HG03442 (cell line): ENCODE data around the gene PCDHA11.
"Not testable (repeated sequence)": the region's sequence is repeated elsewhere in the genome, so short reads cannot be mapped to it uniquely, and the experiment has no call there.

ENCODE experiments used
- ATAC-seq: cut with Tn5 transposase; IDR thresholded peaks from one replicate; pipeline ENCODE4 v1.9.1; 2021; ENCODE audit warnings: mild to moderate bottlenecking, moderate library complexity; ENCODE audit not compliant: unreplicated experiment

PCDHA11 gene

GRCh38 chr5:140848139-140849102 lies 20.3 kb upstream of the PCDHA11 start, which contains the start of gene PCDHA9:
TSS of gene PCDHA9 (plus strand) at chr5:140848382. CDS start at chr5:140848496, 114 bp downstream.
- ATAC-seq = not testable (repeated sequence)

GRCh38 chr5:140849831-140850634 lies 18.7 kb upstream of the PCDHA11 start:
- ATAC-seq = not testable (repeated sequence)

- no peak for ATAC-seq
Measured at GRCh38 chr5:140855772-140856674, 12.7 kb upstream of the PCDHA11 start, which contains the start of gene PCDHA10. TSS of gene PCDHA10 (plus strand) at chr5:140855897. CDS start at chr5:140856049, 152 bp downstream.

GRCh38 chr5:140857177-140857986 lies 11.4 kb upstream of the PCDHA11 start:
- ATAC-seq = no peak

GRCh38 chr5:140857987-140858240 lies 10.8 kb upstream of the PCDHA11 start:
- no peak for ATAC-seq

- no peak for ATAC-seq
Measured at GRCh38 chr5:140862441-140863295, 6.1 kb upstream of the PCDHA11 start.

- no peak for ATAC-seq
Measured at GRCh38 chr5:140869555-140869886, 764 bp downstream of the PCDHA11 start.

GRCh38 chr5:140870221-140871201 lies 1.8 kb downstream of the PCDHA11 start:
- ATAC-seq = no peak

GRCh38 chr5:140875085-140876065 lies 6.6 kb downstream of the PCDHA11 start, which contains the start of gene PCDHA12:
TSS of gene PCDHA12 (plus strand) at chr5:140875308. CDS start at chr5:140875473, 165 bp downstream.
- no peak for ATAC-seq

- ATAC-seq = not testable (repeated sequence)
Measured at GRCh38 chr5:140876541-140877261, 7.9 kb downstream of the PCDHA11 start.

GRCh38 chr5:140877262-140877581 lies 8.5 kb downstream of the PCDHA11 start:
- no peak for ATAC-seq

GRCh38 chr5:140881889-140882590 lies 13.3 kb downstream of the PCDHA11 start, which contains the start of gene PCDHA13:
TSS of gene PCDHA13 (plus strand) at chr5:140882124. CDS start at chr5:140882269, 145 bp downstream.
- ATAC-seq = no peak

GRCh38 chr5:140882591-140882899 lies 13.8 kb downstream of the PCDHA11 start:
- ATAC-seq = no peak

- no peak for ATAC-seq
Measured at GRCh38 chr5:140883373-140883772, 14.6 kb downstream of the PCDHA11 start.

GRCh38 chr5:140883927-140884697 lies 15.4 kb downstream of the PCDHA11 start:
- ATAC-seq = no peak
